Uterus (tissue), 2 donors: ENCODE data around the gene NAA60.

ENCODE experiments used
- POLR2A ChIP-seq, 2 donors: fragments of 450-650 bp; IDR thresholded peaks; one replicate each; pipeline ENCODE4 v1.6.1; 2016; ENCODE audit warnings: antibody characterized with exemption in 2 of 2, mild to moderate bottlenecking in 1 of 2, moderate library complexity in 1 of 2
- TF ChIP-seq, protein P1 (sequence below), 4 experiments: fragments of 200-600 bp in 2 of 4; fragments of 450-650 bp in 2 of 4; sonication (generic) in 2 of 4; IDR thresholded peaks; one replicate each; pipeline ENCODE4 v1.5.1; 2016 to 2019; ENCODE audit warnings: antibody characterized with exemption in 4 of 4, mild to moderate bottlenecking in 2 of 4, moderate library complexity in 1 of 4

DNA sequence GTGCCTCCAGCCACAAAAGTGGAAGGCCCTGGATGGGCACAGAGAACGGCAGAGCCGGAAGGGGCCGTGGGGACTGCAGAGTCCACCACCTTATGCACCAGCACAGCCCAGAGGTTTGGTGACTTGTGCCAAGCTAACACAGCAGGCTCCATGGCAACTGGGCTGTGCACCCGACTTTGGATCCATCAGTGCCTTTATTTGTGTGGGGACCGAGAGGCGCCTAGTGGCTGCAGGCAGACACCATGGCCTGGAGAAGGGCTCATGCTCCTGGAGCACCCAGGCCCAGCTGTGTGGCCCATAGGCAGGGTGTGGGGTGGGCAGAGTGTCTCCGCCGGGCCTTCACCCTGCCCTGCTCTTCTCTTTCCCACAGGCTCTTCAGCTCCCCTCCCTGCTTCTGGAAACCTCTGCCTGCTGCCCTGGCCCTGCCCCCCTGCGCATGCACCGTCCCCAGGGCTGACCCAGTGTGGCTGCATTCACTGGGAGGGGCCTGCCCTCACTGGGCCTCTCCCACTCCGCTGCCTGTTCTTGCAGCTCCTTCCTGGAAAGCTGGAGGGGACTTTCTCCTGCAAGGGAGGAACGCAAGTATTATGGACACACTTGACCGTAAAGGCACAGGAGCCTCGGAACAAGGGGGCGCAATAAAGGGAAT lies 41.7 kb downstream of the NAA60 start:
- TF ChIP-seq, protein P1, sequence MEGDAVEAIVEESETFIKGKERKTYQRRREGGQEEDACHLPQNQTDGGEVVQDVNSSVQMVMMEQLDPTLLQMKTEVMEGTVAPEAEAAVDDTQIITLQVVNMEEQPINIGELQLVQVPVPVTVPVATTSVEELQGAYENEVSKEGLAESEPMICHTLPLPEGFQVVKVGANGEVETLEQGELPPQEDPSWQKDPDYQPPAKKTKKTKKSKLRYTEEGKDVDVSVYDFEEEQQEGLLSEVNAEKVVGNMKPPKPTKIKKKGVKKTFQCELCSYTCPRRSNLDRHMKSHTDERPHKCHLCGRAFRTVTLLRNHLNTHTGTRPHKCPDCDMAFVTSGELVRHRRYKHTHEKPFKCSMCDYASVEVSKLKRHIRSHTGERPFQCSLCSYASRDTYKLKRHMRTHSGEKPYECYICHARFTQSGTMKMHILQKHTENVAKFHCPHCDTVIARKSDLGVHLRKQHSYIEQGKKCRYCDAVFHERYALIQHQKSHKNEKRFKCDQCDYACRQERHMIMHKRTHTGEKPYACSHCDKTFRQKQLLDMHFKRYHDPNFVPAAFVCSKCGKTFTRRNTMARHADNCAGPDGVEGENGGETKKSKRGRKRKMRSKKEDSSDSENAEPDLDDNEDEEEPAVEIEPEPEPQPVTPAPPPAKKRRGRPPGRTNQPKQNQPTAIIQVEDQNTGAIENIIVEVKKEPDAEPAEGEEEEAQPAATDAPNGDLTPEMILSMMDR (IDR thresholded peaks at IDR 0.05), result no peak
- TF ChIP-seq POLR2A (IDR thresholded peaks at IDR 0.05), result no peak
